A549 (cell line): ENCODE data around the gene DZIP3. TPM values are rescaled to one million over a fixed set of nuclear protein-coding genes. Genes with fewer than 3 reads are reported as not detected.

Experiments used
- ATAC-seq, 2 experiments: fragments of 200-7000 bp in 1 of 2; fragments of >200 bp in 1 of 2; cut with Nextera tagmentation in 1 of 2; cut with Tn5 transposase in 1 of 2; 3 replicates each; pipeline versions ENCODE4 v1.8.0 to v1.9.1; 2018 to 2020; ENCODE audit warnings: mild to moderate bottlenecking in 1 of 2, moderate library complexity in 1 of 2
- CTCF ChIA-PET: fragments of 300-600 bp; sonication (Branson Sonifier 250); formaldehyde crosslinking; extraction: SDS; loops from one replicate; lab custom pipeline; 2021; ENCODE audit warnings: antibody characterized with exemption, inconsistent platforms; lab: Yijun Ruan, JAX
- POLR2A ChIA-PET: fragments of 350-600 bp; formaldehyde crosslinking; extraction: SDS; loops from one replicate; lab custom pipeline; 2021; ENCODE audit warnings: antibody characterized with exemption, inconsistent platforms; lab: Yijun Ruan, JAX
- DNase-seq, 2 experiments: peaks; one replicate each; pipeline versions ENCODE4 v3.0.0 to v3.0.0-alpha.2; 2011 to 2016; ENCODE audit warnings: low read depth in 1 of 2, low spot score in 1 of 2
- FAIRE-seq: peaks from 2 replicates; lab custom pipeline; 2011; peaks lifted over from hg19 to GRCh38; lab: Jason Lieb, UNC
- H3K27ac ChIP-seq, 2 experiments: fragments of >200 bp; sonication (Bioruptor Twin); formaldehyde crosslinking; 3 replicates each; pipeline ENCODE4 v1.5.1; 2016 to 2017
- H3K4me1 ChIP-seq: fragments of >200 bp; sonication (Bioruptor Twin); formaldehyde crosslinking; 3 replicates; pipeline ENCODE4 v1.6.1; 2016
- H3K4me2 ChIP-seq: fragments of >200 bp; sonication (Bioruptor Twin); formaldehyde crosslinking; 3 replicates; pipeline ENCODE4 v1.6.1; 2016
- H3K4me3 ChIP-seq: fragments of >200 bp; sonication (Bioruptor Twin); formaldehyde crosslinking; 3 replicates; pipeline ENCODE4 v1.5.1; 2016
- H3K9me3 ChIP-seq: fragments of >200 bp; sonication (Bioruptor Twin); formaldehyde crosslinking; 3 replicates; pipeline ENCODE4 v1.6.1; 2016
- ATOH8 ChIP-seq: fragments of 250-450 bp; sonication (Bioruptor Pico); IDR thresholded peaks from 2 replicates; pipeline ENCODE4 v1.5.0; 2020; ENCODE audit warnings: low read depth, mild to moderate bottlenecking, moderate library complexity
- BCL3 ChIP-seq: fragments of >200 bp; sonication (Bioruptor Twin); formaldehyde crosslinking; IDR thresholded peaks from 3 replicates; pipeline ENCODE4 v1.6.1; 2016
- BHLHE40 ChIP-seq: IDR thresholded peaks from 2 replicates; pipeline ENCODE4 v1.6.1; 2012; ENCODE audit warnings: low read depth, low read length, inconsistent platforms
- CEBPB ChIP-seq, 2 experiments: fragments of >200 bp in 1 of 2; sonication (Bioruptor Twin) in 1 of 2; formaldehyde crosslinking in 1 of 2; IDR thresholded peaks; 2 replicates each; pipeline ENCODE4 v1.6.1; 2012 to 2016
- CHD4 ChIP-seq: fragments of 200-600 bp; sonication (generic); IDR thresholded peaks from 2 replicates; pipeline ENCODE4 v1.6.1; 2016; ENCODE audit warnings: antibody characterized with exemption, mild to moderate bottlenecking, borderline replicate concordance
- EP300 ChIP-seq, 2 experiments: fragments of >200 bp; sonication (Bioruptor Twin); formaldehyde crosslinking; IDR thresholded peaks; 2 replicates in 1 of 2; 3 replicates in 1 of 2; pipeline ENCODE4 v1.6.1; 2016 to 2017
- FOSB ChIP-seq: fragments of 250-450 bp; sonication (Bioruptor Pico); IDR thresholded peaks from 2 replicates; pipeline ENCODE4 v1.5.0; 2020; ENCODE audit warnings: mild to moderate bottlenecking, moderate library complexity
- HDAC2 ChIP-seq: fragments of 200-600 bp; sonication (generic); IDR thresholded peaks from 2 replicates; pipeline ENCODE4 v1.6.1; 2016
- HEYL ChIP-seq: fragments of 250-450 bp; sonication (Bioruptor Pico); IDR thresholded peaks from 2 replicates; pipeline ENCODE4 v1.8.0; 2021; ENCODE audit warnings: mild to moderate bottlenecking, moderate library complexity
- HOXA7 ChIP-seq: fragments of 250-450 bp; sonication (Bioruptor Pico); IDR thresholded peaks from 2 replicates; pipeline ENCODE4 v1.5.0; 2020; ENCODE audit warnings: mild to moderate bottlenecking, moderate library complexity
- HOXB5 ChIP-seq: fragments of 250-450 bp; sonication (Bioruptor Pico); IDR thresholded peaks from 2 replicates; pipeline ENCODE4 v1.5.0; 2020; ENCODE audit warnings: mild to moderate bottlenecking, moderate library complexity
- KDM1A ChIP-seq: fragments of 200-600 bp; sonication (generic); IDR thresholded peaks from 2 replicates; pipeline ENCODE4 v1.6.1; 2016; ENCODE audit warnings: low read depth, mild to moderate bottlenecking
- KDM5A ChIP-seq: fragments of 200-600 bp; sonication (generic); IDR thresholded peaks from 2 replicates; pipeline ENCODE4 v1.6.1; 2016; ENCODE audit warnings: antibody characterized with exemption, mild to moderate bottlenecking
- MAZ ChIP-seq: fragments of 150-350 bp; IDR thresholded peaks from 2 replicates; pipeline ENCODE4 v1.6.1; 2014; ENCODE audit warnings: antibody characterized with exemption, low read depth, low read length, borderline replicate concordance
- NFE2L2 ChIP-seq: fragments of 150-350 bp; conservative IDR thresholded peaks from 2 replicates; pipeline ENCODE4 v1.6.1; 2014; ENCODE audit warnings: low read length
- NR3C1 ChIP-seq: fragments of >200 bp; sonication (Bioruptor Twin); formaldehyde crosslinking; IDR thresholded peaks from 3 replicates; pipeline ENCODE4 v1.6.1; 2017
- POLR2A ChIP-seq: IDR thresholded peaks from 2 replicates; pipeline ENCODE4 v1.6.1; 2012; ENCODE audit warnings: mild to moderate bottlenecking, low read length
- POLR2AphosphoS2 ChIP-seq: conservative IDR thresholded peaks from 2 replicates; pipeline ENCODE4 v1.6.1; 2012; ENCODE audit warnings: low read length, improper control_type of control experiment, inconsistent platforms
- RAD21 ChIP-seq, 2 experiments: fragments of >200 bp in 1 of 2; sonication (Bioruptor Twin) in 1 of 2; formaldehyde crosslinking in 1 of 2; IDR thresholded peaks in 1 of 2; conservative IDR thresholded peaks in 1 of 2; 2 replicates in 1 of 2; 3 replicates in 1 of 2; pipeline ENCODE4 v1.6.1; 2012 to 2018; ENCODE audit warnings: inconsistent platforms in 1 of 2
- RCOR1 ChIP-seq: fragments of 150-350 bp; IDR thresholded peaks from 2 replicates; pipeline ENCODE4 v1.6.1; 2014; ENCODE audit warnings: antibody characterized with exemption, low read length, low read depth
- RNF2 ChIP-seq: fragments of 200-600 bp; sonication (generic); IDR thresholded peaks from 2 replicates; pipeline ENCODE4 v1.6.1; 2016; ENCODE audit warnings: low read depth, mild to moderate bottlenecking, antibody characterized with exemption, moderate library complexity, borderline replicate concordance
- SREBF2 ChIP-seq: fragments of 450-650 bp; IDR thresholded peaks from 2 replicates; pipeline ENCODE4 v1.6.1; 2014; ENCODE audit warnings: mild to moderate bottlenecking, moderate library complexity
- TFCP2L1 ChIP-seq: fragments of 250-450 bp; sonication (Bioruptor Pico); IDR thresholded peaks from 2 replicates; pipeline ENCODE4 v1.5.0; 2021; ENCODE audit warnings: mild to moderate bottlenecking
- WGBS: methylation state at CpG from one replicate; pipeline ENCODE4 v1.1.6; 2017; ENCODE audit errors: missing lambda C conversion rate; 5-methylcytosine and 5-hydroxymethylcytosine counted together
- polyA plus RNA-seq, 4 experiments: library from polyadenylated mRNA; depleted of rRNA in 3 of 4; stranded (reverse); fragments of >200 nt; fragmentation: RNase III in 1 of 4; extraction: RNeasy Plus Mini Kit Qiagen cat#74134 plus additional on column Dnase treatment in 1 of 4; gene quantifications; 2 replicates in 3 of 4; 3 replicates in 1 of 4; pipeline ENCODE4 v1.2.3, GENCODE V29; 2011 to 2017
- TF ChIP-seq, protein P1 (sequence below): fragments of 150-350 bp; IDR thresholded peaks from 2 replicates; pipeline ENCODE4 v1.6.1; 2014; ENCODE audit warnings: low read depth, mild to moderate bottlenecking, low read length
- TF ChIP-seq, protein P2 (sequence below): fragments of 450-650 bp; IDR thresholded peaks from 2 replicates; pipeline ENCODE4 v1.6.1; 2014; ENCODE audit warnings: antibody characterized with exemption

The DZIP3 gene
- polyA plus RNA-seq, 2 of the 4 experiments (the other 2 are of a cell fraction), result 8.1 to 22.2 TPM

DNA sequence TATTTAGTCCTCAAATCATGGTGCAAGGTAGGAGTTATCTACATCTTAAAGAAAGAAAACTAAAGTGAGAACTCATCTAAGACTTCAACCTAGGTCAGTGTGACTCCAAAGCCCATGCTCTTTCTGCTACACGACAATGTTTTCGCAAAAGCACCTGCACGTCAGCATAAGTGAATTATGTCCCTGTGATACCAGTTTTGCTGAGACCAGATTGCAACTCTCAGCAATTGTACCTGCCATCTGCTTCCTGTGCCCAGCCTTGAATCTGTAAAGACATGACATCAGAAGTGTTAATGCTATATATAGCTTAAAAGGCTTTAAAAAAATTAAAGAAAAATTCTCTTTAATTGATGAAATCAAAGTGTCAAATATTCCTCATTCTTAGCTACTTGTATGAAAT is 124.3 kb downstream of the DZIP3 start:
- Histone ChIP-seq H3K4me2 (no peak overlapping the region), H3K27ac (no peak overlapping the region), H3K9me3 (peaks cover 2% of the 10 kb centered on the region; the same call in 1 of the 3 replicates)
- no peak for DNase-seq
- no peak for FAIRE-seq
- ATAC-seq, result no peak
- POLR2A ChIA-PET, result no interaction called here
- 73% methylated on average over 3 of the region's 3 CpGs for WGBS
- CTCF ChIA-PET, result no interaction called here
- TF ChIP-seq POLR2A (no peak), BHLHE40 (no peak), KDM5A (no peak), FOSB (CRISPR knock-in tag) (no peak), BCL3 (no peak), RAD21 (conservative IDR thresholded peaks at IDR 0.05 in 1 of 2, IDR thresholded peaks at IDR 0.05 in 1 of 2) (no peak), SREBF2 (no peak), KDM1A (no peak), ATOH8 (CRISPR knock-in tag) (no peak)
- TF ChIP-seq, protein P1, sequence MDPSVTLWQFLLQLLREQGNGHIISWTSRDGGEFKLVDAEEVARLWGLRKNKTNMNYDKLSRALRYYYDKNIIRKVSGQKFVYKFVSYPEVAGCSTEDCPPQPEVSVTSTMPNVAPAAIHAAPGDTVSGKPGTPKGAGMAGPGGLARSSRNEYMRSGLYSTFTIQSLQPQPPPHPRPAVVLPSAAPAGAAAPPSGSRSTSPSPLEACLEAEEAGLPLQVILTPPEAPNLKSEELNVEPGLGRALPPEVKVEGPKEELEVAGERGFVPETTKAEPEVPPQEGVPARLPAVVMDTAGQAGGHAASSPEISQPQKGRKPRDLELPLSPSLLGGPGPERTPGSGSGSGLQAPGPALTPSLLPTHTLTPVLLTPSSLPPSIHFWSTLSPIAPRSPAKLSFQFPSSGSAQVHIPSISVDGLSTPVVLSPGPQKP, result no peak
- TF ChIP-seq, all 56 proteins: peak for 0
- no peak overlapping the region for H3K4me3 ChIP-seq
- H3K4me1 ChIP-seq, result no peaks in the 10 kb centered on the region

DNA sequence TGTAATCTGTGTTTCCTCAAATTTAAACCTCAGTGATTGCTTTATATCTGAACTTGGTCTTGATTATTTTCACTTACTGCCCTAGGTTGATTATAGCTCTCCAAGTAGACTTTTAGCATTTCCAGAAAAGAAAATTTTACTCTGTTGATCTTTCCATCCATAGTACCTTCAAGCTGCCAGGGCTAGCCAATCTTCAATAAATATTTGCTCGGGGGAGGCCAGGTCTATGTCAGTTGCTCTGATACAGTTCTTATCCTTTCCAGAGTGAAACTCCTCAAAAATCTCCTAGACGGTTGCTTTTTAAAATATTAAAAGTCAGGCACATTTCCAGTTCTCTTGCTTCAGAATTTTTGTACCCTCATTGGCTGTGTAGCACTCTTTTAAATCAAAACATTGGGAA is 128.9 kb downstream of the DZIP3 start:
- H3K4me1 ChIP-seq, result no peaks in the 10 kb centered on the region
- CTCF ChIA-PET, result interaction anchor here (1.7 kb wide), 1 partner anchor 197 kb away, joined by 3 read pairs; no protein-coding TSS in a partner anchor
- TF ChIP-seq BHLHE40 (no peak), KDM1A (no peak), KDM5A (no peak), CHD4 (no peak), HOXB5 (CRISPR knock-in tag) (no peak)
- no peak for DNase-seq
- 13% methylated on average over 2 of the region's 2 CpGs for WGBS
- ATAC-seq, result no peak
- POLR2A ChIA-PET, result no interaction called here
- no peak overlapping the region for H3K4me3 ChIP-seq
- H3K4me2 ChIP-seq, result no peak overlapping the region
- FAIRE-seq, result no peak
- H3K9me3 ChIP-seq, result no peaks in the 10 kb centered on the region; the same call in 2 of the 3 replicates
- H3K27ac ChIP-seq, result no peak overlapping the region

GRCh38 chr3:108719178-108719806 is 129.8 kb downstream of the DZIP3 start:
- ChIA-PET CTCF (interaction anchor here (0.6 to 1.7 kb wide), 2 partner anchors 196 to 229 kb away, joined by 3 to 4 read pairs; no protein-coding TSS in a partner anchor), POLR2A (no interaction called here)
- H3K4me2 ChIP-seq, result no peak overlapping the region
- no peak for ATAC-seq
- no peak for DNase-seq
- H3K9me3 ChIP-seq, result no peaks in the 10 kb centered on the region
- WGBS, result 14% methylated on average over 2 of the region's 2 CpGs
- no peaks in the 10 kb centered on the region for H3K4me1 ChIP-seq
- TF ChIP-seq NR3C1 (no peak), HOXA7 (CRISPR knock-in tag) (no peak), EP300 (IDR thresholded peaks at IDR 0.05) (no peak), TFCP2L1 (CRISPR knock-in tag) (no peak), NFE2L2 (no peak), RNF2 (no peak), RCOR1 (no peak), MAZ (no peak), HDAC2 (no peak), KDM1A (no peak), HEYL (CRISPR knock-in tag) (no peak), CEBPB (IDR thresholded peaks at IDR 0.05) (no peak), POLR2AphosphoS2 (no peak)
- TF ChIP-seq, protein P2, sequence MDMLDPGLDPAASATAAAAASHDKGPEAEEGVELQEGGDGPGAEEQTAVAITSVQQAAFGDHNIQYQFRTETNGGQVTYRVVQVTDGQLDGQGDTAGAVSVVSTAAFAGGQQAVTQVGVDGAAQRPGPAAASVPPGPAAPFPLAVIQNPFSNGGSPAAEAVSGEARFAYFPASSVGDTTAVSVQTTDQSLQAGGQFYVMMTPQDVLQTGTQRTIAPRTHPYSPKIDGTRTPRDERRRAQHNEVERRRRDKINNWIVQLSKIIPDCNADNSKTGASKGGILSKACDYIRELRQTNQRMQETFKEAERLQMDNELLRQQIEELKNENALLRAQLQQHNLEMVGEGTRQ, result no peak
- TF ChIP-seq, protein P1, result no peak
- FAIRE-seq, result no peak
- no peak overlapping the region for H3K4me3 ChIP-seq
- no peak overlapping the region for H3K27ac ChIP-seq
